Skin epidermis (tissue), 12 donors: ENCODE data around the gene LGALS9B.
"Not testable (repeated sequence)": the region's sequence is repeated elsewhere in the genome, so short reads cannot be mapped to it uniquely, and the experiment has no call there.

Experiments used
- H3K27ac ChIP-seq, 21 experiments: fragments of 200-600 bp; sonication (generic) in 11 of 21; one replicate each; pipeline ENCODE4 v1.5.0; 2020; ENCODE audit warnings: mild to moderate bottlenecking in 3 of 21, inconsistent platforms in 2 of 21, moderate library complexity in 2 of 21
- H3K4me3 ChIP-seq, 7 experiments: fragments of 200-600 bp; sonication (generic) in 2 of 7; one replicate each; pipeline ENCODE4 v1.5.0; 2020; ENCODE audit warnings: inconsistent platforms in 2 of 7, mild to moderate bottlenecking in 2 of 7, moderate library complexity in 1 of 7

The LGALS9B gene

DNA sequence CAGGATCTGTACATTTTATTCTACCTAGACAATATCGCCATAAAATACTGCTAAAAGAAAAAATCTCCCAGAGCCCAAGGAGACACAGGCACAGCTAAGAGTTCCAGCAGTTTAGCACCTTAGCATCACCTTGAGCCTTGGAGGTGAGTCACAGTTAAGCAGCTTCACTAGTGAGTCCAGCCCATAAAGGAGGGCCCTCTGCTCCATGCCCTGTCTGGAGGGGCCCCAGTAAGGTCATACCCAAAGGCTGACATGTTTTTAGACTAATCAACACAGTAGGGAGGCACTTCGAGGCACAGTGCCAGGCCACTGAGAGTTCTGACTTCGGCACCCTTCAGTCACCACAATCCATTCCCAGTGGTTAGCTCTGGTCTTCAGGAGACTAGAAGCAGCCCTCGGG, 2.6 kb upstream of the LGALS9B start:
- H3K27ac ChIP-seq, H3K4me3 ChIP-seq: not testable (repeated sequence)

- H3K27ac ChIP-seq, H3K4me3 ChIP-seq: not testable (repeated sequence)
These were observed 1.8 kb upstream of the LGALS9B start for GRCh38 chr17:20469107-20469506.

- H3K4me3 ChIP-seq, H3K27ac ChIP-seq: not testable (repeated sequence)
These were observed 340 bp downstream of the LGALS9B start for GRCh38 chr17:20466999-20467398.

DNA sequence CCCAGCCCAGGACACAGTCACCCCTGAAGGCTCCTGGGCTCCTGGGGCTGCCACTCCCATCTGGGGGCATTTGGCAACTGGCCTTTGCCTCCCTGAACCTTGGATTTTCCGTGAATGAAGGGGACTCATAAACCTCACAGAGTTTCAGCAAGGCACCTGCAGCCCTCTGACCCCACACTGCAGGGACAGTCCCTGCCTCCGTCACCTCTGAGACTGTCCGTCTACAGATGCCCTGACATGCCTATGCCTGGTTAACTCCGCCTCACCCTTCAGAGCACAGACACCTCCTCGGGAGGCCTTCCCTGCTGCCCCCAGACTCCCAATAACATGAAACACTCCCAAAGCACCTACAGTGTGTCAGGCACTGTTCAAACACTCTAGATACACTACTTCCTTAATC, 786 bp downstream of the LGALS9B start:
- not testable (repeated sequence) for H3K27ac ChIP-seq

GRCh38 chr17:20465535-20465934, 1.8 kb downstream of the LGALS9B start:
- H3K4me3 ChIP-seq, H3K27ac ChIP-seq: not testable (repeated sequence)

More for the DNA sequence above, 786 bp downstream of the LGALS9B start:
- not testable (repeated sequence) for H3K4me3 ChIP-seq

- not testable (repeated sequence) for H3K4me3 ChIP-seq, H3K27ac ChIP-seq
These were observed 2.4 kb downstream of the LGALS9B start for GRCh38 chr17:20464854-20465414.

- H3K4me3 ChIP-seq, H3K27ac ChIP-seq: not testable (repeated sequence)
These were observed 5.2 kb downstream of the LGALS9B start for GRCh38 chr17:20462158-20462557.

DNA sequence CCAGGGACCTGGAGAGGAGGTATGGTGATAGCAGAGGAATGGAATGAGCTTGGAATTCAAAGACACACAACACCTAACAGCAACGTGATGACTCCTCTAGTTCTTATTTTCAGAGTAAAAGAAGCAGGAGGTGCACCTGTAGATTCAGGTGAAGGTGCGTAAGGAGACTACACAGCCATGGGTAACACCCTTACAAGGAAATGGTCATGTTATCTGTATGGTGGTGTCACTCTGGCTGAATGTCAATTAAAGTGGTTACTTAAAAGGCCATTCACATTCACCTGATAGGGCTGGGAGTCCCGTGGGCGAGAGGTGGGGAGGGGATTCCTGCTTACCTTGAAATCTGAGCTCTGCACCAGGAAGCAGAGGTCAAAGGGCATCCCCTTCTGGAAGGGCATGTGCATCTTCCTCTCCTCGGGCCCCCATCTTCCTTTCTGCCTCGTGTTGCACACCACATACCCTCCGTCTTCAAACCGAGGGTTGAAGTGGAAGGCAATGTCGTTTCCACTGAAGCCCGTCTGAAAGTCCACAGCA, 9.4 kb downstream of the LGALS9B start:
- H3K4me3 ChIP-seq, H3K27ac ChIP-seq: not testable (repeated sequence)

GRCh38 chr17:20455106-20455505, 12.2 kb downstream of the LGALS9B start:
- not testable (repeated sequence) for H3K4me3 ChIP-seq, H3K27ac ChIP-seq

GRCh38 chr17:20453820-20454434, 13.4 kb downstream of the LGALS9B start:
- H3K4me3 ChIP-seq, H3K27ac ChIP-seq: not testable (repeated sequence)

DNA sequence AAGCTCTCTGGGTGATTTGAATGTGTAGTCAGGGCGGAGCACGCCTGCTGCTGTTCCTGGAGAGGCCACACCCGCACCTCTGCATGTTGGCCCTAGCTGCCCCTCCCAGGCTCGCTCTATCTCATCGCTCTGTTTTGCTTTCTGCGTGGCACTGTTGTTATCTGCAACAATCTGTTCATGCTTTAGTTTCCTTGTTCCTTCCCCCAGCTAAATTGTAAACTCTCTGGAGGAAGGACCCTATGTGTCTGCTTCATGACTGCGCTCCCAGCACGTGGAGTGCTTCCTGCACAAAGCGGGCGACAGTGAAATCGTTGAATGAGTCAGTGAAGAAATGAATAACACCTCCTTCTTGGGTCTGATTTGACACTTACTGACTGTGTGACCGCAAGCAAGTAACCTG, 16.5 kb downstream of the LGALS9B start:
- H3K4me3 ChIP-seq, H3K27ac ChIP-seq: not testable (repeated sequence)

GRCh38 chr17:20447534-20448321, 19.6 kb downstream of the LGALS9B start:
- not testable (repeated sequence) for H3K4me3 ChIP-seq, H3K27ac ChIP-seq

GRCh38 chr17:20446895-20447294, 20.4 kb downstream of the LGALS9B start:
- H3K27ac ChIP-seq, H3K4me3 ChIP-seq: not testable (repeated sequence)

DNA sequence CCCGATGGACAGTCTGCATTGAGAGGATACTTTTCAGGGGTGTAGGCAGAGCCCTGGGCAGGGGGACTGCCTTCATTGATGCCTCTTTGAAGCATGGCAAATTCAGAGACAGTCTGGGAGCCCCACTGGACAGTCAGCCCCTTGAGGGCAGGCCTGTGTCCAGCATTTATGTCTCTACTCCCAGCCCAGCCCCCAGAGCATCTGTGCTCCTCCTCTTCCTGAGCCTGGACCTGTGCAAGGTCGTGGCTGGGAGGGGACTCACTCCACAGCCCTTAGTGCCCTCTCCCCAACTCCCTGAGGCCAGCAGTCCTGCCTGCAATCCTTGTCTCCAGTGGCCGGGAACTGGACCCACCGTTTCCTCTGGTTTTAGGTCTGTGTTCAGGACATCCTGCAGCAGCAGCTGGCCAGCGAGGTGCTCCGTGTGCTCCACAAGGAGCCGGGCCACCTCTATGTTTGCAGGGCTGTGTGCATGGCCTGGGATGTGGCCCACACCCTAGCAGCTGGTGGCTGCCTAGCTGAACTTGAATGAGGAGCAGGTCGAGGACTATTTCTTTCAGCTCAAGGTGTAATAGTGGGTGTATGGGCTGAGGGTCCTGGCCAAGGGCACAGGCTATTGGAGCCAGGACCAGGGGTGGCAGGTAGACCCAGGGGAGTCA, 22.6 kb downstream of the LGALS9B start:
- H3K4me3 ChIP-seq, H3K27ac ChIP-seq: not testable (repeated sequence)

DNA sequence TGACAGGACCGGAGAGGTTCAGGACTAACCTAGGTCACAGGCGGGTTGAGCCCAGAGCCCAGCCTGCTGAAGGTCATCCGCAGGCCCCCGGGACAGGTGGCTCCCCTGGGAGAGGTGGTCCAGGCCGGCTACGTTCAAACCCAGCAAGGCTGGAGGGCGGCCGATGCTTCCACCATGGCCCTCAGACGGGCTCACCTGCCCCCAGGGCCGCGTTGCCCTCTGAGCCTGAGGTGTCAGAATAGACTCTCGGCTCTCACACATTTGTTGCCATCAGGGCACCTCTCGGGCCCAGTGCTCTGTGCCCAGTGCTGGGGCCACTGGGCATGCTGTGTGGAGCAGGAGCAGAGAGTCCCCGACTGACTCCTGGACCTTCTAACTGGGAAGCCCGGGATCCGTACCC, 23.2 kb downstream of the LGALS9B start:
- H3K4me3 ChIP-seq, H3K27ac ChIP-seq: not testable (repeated sequence)

DNA sequence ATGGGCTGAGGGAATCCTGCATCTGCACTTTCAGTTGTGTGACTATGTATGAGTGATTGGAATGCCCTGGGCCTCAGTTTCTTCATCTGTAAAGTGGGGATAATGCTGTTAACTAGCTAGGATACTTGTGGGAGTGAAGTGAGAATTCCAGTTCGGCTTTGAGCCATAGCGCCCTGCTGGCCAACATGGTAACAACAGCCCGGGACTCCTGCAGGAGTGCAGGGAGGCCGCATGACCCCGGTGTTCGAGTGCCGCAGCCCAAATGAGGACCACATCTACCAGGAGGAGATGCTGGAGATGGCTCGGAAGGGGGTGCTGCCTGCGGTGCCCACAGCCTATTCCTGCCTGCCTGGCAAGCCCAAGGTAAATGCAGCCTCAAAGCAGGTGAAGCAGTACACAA, 23.7 kb downstream of the LGALS9B start:
- not testable (repeated sequence) for H3K4me3 ChIP-seq, H3K27ac ChIP-seq

DNA sequence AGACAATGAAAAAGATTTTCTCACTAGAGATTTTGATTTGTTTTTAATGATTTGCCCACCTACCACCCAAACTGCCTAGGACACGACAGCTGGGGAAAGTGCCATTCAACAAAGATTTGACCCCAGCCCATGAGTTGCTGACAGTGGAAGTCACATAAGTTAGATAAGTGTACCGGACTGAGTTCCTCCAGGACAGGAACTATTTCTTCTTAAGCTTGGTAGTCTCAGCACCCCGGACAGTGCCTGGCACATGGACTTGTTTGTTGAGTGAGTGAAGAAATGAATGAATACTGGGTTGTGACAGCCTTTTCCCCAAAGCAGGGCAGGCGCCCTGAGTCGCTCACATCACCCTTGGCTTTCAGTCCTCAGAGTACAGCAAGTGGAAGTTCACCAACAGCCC, 26.7 kb downstream of the LGALS9B start:
- not testable (repeated sequence) for H3K27ac ChIP-seq

GRCh38 chr17:20435166-20435565, 32.2 kb downstream of the LGALS9B start:
- H3K4me3 ChIP-seq, H3K27ac ChIP-seq: not testable (repeated sequence)

More for the DNA sequence above, 26.7 kb downstream of the LGALS9B start:
- H3K4me3 ChIP-seq: not testable (repeated sequence)

GRCh38 chr17:20433382-20433781, 34.0 kb downstream of the LGALS9B start:
- not testable (repeated sequence) for H3K27ac ChIP-seq, H3K4me3 ChIP-seq

DNA sequence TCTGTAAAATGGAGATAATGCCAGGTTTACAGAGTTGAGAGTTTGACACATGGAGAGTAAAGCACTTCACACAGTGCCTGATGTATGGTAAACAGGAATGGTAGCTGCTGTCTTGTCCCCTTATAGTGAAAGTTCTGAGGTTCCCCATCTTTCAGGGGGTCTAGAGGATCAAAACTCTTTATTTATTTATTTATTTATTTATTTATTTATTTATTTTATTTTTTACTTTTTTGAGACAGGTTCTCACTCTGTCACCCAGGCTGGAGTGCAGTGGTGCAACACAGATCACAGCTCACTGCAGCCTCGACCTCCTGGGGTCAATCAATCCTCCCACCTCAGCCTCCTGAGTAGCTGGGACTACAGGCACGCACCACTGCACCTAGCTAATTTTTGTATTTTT, 40.1 kb downstream of the LGALS9B start:
- not testable (repeated sequence) for H3K27ac ChIP-seq, H3K4me3 ChIP-seq
